ENCODE results near the gene GBP6. TPM values are rescaled to one million over a fixed set of nuclear protein-coding genes. Genes with fewer than 3 reads are reported as not detected.
"Not testable (repeated sequence)": the region's sequence is repeated elsewhere in the genome, so short reads cannot be mapped to it uniquely, and the experiment has no call there.

GBP6 gene
- total RNA-seq, 1 donor from 2014 or later: not detected

DNA sequence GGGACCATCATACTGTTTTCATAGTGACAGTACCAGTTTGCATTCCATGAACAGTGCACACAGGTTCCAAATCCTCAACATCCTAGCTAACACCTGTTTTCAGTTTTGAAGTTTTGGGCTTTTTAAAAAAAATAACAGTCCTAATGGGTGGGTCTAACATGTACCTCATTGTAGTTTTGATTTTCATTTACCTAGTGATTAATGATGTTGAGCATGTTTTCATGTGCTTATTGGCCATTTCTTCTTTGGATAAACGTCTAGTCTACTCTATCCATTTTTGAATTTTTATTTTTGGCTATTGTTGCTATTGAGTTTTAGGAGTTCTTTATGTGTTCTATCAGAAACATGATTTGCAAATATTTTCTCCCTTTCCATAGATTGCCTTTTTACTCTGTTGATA is 3.4 kb downstream of the GBP6 start:
- no peak for DNase-seq (ENCODE audit: low read depth, low spot score)

DNA sequence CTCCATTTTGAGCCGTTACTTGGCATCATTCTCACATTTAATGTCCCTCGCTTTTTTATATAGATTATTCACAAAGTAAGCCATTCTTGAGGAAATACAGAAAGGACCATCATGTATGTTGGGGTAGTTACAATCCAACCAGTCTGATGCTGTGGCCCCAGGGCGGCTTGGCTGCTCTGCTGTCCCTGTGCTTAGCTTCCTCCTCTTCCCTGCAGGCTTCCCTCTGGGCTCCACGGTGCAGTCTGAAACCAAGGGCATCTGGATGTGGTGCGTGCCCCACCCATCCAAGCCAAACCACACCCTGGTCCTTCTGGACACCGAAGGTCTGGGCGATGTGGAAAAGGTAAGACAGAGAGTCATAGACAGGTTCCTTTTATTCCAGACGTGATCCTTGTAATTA is 5.5 kb downstream of the GBP6 start:
- no peak for DNase-seq (ENCODE audit: low read depth, low spot score)

DNA sequence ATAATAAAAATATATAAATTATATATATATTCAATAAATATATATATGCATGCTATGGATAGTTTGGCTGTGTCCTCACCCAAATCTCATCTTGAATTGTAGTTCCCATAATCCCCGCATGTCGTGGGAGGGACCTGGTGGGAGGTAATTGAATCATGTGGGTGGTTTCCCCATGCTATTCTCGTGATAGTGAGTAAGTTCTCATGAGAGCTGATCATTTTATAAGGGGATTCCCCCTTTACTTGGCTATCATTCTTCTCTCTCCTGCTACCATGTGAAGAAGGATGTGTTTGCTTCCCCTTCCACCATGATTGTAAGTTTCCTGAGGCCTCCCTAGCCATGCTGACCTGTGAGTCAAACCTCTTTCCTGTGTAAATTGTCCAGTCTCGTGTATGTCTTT is 10.0 kb downstream of the GBP6 start:
- not testable (repeated sequence) for DNase-seq (ENCODE audit: low read depth, low spot score)

DNA sequence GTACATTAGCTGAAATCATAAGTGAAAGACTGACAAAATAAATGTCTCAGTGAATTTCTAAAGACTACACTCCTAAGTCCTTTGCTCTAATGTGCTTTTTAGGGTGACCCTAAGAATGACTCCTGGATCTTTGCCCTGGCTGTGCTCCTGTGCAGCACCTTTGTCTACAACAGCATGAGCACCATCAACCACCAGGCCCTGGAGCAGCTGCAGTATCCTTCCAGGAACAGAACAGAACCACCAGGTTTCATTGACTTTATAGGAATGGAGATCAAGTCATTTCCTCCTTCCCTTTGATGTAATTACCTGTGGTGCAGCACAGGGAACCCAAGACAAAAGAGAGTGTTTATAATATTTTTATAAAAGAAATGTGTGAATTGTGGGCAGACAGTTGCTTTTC is 14.1 kb downstream of the GBP6 start:
- DNase-seq (ENCODE audit: low read depth, low spot score): no peak

DNA sequence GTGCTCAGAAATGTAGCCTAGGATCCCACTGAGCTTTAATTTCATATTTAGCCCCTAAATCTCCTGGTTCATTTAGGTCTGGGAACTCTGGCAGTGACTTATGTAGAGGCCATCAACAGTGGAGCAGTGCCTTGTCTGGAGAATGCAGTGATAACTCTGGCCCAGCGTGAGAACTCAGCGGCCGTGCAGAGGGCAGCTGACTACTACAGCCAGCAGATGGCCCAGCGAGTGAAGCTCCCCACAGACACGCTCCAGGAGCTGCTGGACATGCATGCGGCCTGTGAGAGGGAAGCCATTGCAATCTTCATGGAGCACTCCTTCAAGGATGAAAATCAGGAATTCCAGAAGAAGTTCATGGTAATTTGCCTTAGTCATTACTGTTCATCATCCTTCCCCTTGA is 17.8 kb downstream of the GBP6 start:
- no peak for DNase-seq (ENCODE audit: low read depth, low spot score)

DNA sequence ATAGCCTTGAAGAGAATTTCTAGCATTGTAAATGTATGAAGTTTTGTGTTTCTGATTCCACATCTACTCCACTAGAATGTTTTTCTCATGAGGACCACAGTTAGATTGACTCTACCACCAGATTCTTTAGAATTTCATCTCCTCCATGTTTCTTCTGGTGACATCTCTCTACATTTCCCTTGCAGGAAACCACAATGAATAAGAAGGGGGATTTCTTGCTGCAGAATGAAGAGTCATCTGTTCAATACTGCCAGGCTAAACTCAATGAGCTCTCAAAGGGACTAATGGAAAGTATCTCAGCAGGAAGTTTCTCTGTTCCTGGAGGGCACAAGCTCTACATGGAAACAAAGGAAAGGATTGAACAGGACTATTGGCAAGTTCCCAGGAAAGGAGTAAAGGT is 18.6 kb downstream of the GBP6 start:
- DNase-seq (ENCODE audit: low read depth, low spot score): no peak

DNA sequence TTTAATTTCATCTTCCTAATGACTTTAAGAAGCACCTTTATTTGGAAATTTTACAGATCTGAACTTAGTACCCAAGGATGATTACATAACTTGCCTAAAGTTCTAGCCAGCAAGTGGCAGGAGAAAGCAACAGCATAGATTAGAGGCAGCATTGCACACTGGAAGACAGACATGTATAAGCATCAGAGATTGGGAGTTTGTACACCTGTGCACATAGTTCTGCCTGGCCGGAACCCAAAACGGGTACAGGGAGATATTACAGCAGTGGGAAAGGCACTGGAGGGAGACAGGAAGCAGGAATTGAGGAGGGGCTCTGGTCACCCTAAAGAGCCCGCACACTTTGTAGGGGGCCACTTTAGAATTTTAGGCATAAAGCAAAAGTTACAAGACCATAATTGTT is 19.3 kb downstream of the GBP6 start:
- DNase-seq (ENCODE audit: low read depth, low spot score): no peak

DNA sequence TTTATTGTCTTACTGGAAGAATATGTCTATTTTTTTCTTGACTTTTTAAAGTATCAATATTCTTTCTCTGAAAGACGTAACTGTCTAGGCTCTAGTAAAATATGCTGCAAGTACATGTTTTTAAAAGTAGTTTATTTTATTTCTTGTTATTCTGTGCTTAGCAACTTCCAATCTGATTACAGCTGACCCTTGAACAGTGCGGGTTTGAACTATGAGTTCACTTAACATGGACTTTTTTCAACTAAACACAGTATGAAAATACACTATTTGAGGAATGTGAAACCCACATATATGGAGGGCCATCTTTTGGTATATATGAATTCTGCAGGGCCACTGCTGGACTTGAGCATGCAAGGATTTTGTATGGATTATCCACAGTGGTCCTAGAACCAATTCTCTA is 26.8 kb downstream of the GBP6 start:
- DNase-seq (ENCODE audit: low read depth, low spot score): no peak

DNA sequence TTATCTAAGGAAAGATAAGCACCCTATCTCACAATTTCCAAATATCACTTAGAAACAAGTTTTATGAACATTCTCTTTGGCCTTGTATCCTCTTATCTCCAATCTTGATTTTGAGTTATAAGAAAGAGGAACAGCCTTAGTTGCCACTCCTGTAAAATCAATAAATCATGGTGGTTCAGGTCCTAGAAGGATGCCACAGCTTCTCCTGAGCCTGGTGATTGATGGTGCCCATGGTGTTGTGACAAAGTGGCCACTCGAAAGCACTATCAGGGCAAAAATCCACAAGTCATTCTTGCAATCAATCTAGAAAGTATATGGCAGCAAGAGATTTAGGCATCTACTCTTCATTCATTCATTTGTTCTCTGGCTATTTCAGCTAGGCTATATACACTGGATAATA is 27.8 kb downstream of the GBP6 start:
- DNase-seq (ENCODE audit: low read depth, low spot score): no peak

DNA sequence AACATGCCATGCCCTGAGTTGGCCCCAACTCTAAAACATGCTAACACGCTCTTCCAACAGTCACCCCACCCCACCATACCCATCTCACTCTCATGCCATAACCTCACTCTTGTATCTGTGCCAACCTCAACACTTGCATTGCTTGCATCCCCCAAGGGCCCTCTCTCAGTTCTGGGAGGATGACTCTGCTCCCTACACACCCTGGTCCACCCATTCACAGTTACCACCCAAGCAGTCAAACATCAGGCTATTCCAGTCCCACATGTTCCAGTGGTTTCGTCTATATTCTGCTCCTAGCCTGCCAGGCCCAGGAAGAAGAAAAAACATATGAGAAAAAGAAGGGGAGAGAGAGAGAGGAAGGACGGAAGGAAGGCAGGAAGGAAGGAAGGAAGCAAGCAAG is 31.0 kb downstream of the GBP6 start:
- DNase-seq (ENCODE audit: low read depth, low spot score): no peak

DNA sequence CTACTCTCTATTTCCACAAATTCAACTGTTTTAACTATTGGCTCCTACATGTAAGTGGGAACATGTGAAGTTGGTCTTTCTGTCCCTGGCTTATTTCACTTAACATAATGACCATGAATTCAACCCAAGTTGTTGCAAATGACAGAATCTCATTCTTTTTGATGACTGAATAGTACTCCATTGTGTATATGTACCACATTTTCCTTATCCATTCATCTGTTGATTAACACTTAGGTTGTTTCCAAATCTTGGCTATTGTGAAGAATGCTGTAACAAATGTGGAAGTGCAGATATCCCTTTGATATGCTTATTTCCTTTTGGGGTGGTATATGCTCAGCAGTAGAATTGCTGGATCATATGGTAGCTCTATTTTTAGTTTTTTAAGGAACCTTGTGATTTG is 33.0 kb downstream of the GBP6 start:
- no peak for DNase-seq (ENCODE audit: low read depth, low spot score)

DNA sequence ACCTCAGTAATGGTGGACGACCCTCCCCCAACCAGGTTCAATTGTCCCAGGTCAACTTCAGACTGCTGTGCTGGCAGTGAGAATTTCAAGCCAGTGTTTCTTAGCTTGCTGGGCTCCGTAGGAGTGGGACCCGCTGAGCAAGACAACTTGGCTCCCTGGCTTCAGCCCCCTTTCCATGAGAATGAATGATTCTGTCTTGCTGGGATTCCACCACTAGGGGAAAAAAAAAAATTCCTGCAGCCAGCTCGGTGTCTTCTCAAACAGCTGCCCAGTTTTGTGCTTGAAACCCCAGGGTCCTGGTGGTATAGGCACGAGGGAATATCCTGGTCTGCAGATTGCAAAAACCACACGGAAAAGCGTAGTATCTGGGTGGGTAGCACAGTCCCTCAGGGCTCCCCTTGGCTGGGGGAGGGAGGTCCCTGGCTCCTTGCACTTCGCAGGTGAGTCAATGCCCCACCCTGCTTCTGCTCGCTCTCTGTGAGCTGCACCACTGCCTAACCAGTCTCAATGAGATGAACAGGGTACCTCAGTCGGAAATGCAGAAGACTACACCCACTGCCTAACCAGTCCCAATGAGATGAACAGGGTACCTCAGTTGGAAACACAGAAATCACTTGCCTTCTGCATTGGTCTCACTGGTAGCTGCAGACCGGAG is 41.5 kb downstream of the GBP6 start:
- DNase-seq (ENCODE audit: low read depth, low spot score): no peak

DNA sequence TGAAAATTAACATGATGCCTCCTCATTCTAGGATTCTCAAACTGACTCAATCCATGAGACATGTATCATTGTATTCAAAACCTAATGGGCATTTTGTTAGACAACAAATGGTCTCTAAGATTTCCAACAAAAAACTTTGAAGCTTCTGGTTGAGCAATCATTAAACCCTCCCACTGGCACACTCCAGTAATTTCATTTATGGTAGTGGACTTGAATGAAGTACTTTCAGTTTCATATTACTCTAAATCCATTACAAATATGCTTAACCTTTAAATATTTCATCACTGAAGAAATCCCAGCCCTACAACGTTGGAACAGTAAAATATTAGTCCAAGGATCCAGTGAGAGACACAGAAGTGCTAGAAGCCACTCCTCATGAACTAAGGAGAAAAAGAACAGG is 43.5 kb downstream of the GBP6 start:
- no peak for DNase-seq (ENCODE audit: low read depth, low spot score)

DNA sequence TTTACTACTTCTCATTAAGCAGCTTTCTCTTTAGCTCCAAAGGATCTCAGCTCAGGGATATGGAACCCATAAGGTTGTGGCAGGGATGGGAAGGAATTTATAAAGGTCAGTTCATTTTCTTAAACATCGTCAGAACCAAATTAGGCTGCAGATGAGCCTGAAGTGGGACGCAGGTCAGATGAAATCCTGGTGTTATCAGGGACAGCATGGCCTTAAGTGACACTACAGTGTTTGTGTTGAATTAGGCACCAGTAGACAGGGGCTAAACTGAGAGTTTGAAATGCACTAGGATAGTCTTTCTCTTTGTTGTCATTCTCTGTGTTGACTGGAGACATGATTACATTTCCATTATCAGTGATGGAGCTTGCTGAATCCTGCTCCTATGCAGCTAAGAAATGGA is 43.9 kb downstream of the GBP6 start:
- not testable (repeated sequence) for DNase-seq (ENCODE audit: low read depth, low spot score)

DNA sequence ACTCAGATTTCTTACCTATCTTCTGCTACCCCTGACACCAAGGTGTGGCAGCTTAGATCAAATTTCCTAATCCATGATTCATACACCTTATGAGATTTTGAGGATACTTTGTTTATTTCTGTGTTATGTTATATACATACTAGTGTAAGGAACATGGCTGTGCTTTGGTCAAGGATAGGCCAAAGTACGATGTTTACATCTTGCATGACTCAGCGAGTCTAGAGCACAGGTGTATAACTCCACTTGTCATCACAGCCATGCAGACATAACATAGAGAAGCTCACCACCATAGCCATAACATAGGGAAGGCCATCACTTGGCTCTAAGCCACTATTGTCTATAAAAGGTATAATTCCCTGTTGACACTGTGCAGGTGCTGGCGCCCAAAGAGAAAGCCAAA is 61.2 kb downstream of the GBP6 start:
- no peak for DNase-seq (ENCODE audit: low read depth, low spot score)

DNA sequence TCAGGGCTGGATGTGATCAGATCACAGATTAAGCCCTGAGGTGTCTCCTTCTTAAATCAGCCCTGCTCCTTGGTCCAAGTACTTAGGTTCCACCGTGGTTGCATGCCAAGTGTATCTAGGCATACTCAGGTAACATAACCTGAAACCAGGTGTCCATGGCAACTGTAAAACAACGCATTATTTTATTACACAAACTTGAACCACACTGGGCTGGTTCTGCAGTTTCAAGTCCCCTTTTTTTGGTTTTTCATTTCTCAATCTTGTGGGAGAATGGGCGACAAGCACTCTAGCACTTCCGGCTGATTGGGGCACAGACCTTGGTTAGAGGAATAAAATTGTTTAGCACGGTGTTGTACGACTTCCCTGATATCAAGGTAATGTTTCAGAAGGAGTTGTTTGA is 65.2 kb downstream of the GBP6 start:
- no peak for DNase-seq (ENCODE audit: low read depth, low spot score)

DNA sequence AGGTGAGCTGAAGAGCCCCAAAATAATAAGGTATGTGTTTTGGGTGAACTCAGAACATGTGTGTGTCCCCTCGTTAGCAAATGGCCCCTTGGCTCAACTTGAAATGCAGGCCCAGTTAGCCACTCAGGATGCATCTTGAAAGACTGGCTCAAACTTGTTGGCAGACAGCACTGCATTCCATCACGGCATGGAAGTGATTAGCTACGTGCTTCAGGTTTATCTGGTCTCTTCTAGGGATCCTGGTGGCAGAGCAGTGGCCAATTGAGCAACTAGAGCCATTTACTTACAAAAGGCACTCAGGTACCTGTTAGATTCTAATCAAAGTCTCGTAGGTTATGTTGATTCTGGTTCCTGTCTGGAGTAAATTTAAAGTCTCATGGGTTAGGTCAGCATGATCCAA is 65.8 kb downstream of the GBP6 start:
- DNase-seq (ENCODE audit: low read depth, low spot score): not testable (repeated sequence)

DNA sequence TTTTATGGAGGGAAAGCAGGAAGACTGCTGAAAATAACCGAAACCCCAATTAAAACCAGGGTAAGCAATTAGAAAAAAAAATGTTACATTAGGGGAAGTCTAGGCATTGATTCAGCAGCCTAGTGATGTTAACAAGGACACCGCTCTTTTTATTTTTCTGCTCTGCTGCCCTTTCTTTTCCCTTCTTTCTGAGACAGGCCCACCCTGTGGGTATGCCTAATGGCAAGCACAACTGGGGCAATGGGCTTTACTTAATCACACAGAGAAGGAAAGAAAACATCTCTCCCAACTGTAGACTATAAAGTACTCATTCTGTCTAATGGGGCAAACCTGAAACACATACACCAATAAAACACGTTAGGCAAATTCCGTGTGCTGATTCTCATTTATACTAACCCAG is 69.6 kb downstream of the GBP6 start:
- no peak for DNase-seq (ENCODE audit: low read depth, low spot score)

DNA sequence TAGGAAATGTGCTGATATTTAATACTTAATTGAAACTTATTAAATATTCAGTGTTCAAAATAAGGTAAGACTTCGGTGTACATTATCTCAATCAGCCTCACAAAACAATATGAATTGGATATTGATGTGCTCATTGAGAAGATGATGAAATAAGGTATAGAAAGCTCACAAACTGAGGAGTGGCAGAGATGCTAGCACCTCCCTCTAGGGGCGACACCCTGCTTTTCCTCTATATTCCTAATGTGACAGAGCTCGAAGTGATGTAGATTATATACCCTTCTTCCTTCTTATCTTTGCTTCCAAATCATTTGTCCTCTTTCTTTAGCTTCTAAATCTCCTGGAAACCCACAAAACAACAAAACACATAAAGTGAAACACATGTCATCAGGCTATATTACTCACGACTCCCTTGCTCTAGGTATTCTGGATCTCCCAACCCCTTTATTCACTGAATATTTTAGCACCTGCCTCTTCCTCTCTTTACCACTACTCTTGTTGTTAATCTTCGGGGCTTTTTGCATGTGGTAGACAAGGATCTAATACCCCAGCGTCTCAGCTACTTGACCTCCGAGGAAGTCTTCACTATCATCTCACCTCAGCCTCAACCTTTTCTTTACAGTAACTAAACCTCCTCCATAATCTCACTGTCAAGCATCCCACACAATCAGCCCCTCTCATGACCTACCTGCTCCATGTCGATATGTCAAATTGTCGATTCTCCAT is 70.4 kb downstream of the GBP6 start:
- not testable (repeated sequence) for DNase-seq (ENCODE audit: low read depth, low spot score)
